ENCODE data around the gene EME2.

- no peak for TF ChIP-seq CTCF (IDR thresholded peaks at IDR 0.05; ENCODE audit: insufficient read depth, low read depth, low read length)
- TF ChIP-seq EZH2 (IDR thresholded peaks at IDR 0.05; ENCODE audit: insufficient read depth, low read length): no peak
Observed at GRCh38 chr16:1780677-1781072, 8.1 kb downstream of the EME2 start.

All from astrocyte (in vitro differentiated cells and primary cell).